ENCODE data around the gene PRKAG2.
A peak's percentile ranks its signal among the peaks of the same experiment; 100 is the strongest.

Gene PRKAG2

DNA sequence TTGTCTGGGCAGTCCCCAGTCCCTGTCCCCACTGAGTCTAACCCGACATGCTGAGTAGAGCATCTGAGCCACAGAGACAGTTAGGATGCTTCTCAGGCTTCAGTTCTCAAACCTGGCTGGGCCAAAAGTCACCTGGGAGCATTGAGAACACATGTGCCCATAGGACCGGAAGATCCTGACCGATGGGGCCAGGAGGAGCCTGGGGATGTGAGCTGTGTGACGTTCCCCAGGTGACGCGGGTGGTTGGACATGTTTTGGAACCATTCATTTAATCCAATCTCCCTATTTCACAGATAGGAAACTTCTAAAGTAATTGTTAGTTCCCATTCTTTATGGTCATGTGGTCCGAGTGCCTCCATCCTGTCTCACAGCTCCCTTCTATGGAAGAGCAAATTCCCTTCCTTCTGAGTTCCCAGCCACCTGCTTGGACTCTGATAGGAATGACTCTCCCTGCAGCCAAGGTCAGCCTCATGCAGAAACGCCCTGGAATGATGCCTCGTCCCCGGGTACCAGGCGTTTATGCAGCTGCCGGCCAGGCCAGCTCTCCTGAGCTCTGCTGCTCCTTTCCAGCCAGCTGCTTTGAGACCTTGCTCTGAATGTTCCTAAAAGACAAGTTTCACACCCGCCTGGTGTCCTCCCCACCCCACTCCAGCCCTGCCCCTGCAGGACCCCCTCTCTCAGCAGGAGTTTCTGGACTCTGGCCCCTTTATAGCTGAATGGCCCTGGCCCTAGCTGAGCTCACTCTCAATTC lies 190.7 kb downstream of the PRKAG2 start:
- no peak for DNase-seq

DNA sequence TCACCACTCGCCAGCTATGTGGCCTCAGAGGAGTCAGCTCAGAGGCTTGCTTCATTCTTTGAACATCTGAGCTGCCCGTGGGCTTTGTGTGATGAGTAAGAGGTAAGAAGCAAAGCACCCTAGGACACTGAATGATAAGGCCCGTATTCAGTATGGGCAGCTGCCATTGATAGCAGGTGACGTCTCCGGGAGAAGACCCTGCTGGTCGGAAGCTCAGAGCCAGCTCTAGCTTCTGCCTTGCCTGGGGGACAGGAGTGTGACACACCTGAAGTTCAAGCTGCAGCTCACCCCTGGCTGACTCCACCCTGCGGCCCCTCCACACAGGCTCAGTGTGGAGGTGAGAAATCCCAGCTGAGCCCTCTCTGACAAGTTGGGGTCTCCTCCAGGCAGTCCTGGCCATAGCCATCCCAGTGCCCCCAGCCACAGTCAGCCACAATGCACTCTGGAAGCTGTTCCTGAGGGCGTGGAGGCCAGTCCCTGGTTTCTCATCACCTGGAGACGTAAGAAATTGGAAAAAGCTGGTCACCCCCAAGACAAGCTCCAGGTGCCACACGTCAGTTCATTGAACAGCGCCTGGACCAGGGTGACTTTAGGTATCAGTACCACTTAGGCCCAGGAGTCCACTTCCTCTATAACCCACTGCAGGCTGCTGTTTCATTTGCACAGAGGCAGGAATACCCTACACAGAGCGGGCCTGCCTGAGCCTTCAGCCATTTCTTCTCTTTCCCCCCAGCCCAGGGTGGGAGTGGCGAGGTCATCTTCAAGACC lies 192.3 kb downstream of the PRKAG2 start:
- DNase-seq, result no peak

DNA sequence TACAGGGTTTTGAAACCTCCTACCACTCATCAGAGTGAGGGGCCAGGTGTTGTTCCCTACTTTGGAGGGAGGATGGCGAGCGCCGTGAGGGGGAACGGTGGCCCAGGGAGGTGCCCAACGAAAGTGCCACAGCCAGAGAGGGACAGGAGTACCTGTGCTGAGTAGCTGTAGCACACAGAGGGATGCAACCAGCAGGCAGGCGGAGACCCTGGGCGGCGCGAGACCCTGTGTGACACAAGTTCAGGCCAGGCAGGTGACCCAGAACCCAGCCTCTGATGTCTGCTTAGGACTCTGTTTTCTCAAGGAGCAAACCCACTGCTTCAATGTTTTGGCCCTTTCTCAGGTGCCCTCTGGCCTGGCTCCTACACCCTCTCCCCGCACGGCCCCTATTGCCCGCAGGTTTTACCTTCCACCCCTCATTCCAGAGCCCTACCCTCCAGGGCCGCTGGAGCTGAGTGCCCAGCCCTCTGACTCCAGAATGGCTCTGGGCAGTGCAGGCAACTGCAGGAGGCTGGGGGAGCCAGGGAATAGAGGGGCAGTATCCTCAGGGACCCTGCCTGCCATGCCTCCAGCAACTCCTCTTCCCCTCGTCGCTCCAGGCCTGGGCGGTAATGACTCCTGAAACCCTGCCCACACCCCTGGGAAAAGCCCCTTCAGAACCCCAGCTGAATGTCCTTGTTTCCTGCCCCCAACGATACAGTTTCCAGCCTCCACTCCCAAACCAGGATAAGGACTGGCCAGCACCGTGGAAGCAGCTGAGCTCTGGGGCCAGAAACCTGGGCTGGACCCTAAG lies 193.1 kb downstream of the PRKAG2 start:
- DNase-seq, result no peak

DNA sequence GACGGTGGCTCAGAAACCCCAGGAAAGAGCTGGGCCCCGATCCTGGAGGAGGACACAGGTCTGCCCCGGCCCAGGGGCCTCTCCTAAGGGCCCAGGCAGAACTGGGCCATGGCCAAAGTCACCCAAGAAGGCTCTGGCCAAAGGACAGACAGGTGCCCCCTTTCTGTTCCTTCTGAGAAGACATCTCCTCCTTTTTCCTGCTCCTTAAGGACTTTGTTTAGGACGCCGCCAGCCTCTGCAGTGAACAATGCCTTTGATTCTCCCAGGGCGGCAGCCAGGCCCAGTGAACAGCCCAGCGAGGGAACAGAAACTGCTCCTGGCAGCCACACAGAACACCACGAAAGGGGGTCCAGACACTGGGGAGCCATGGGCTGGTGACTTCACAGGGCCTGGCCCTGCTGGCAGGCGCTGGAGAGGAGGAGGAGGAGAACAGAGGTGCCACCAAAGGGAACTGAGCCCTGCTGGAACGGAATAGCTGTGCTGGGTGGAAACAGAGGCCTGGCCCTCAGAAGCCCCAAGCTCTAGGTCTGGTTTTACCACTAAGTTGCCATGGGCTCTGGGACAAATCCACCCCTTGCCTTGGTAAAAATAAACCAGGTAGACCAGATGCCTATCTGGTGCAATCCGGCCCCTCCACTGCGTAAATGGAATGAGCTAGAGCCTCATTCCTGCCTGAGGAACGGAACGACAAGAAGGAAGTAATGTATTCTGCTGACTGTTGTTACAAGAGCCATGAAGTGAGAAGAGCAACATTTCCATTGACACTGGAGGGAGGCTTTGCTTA lies 193.9 kb downstream of the PRKAG2 start:
- no peak for DNase-seq

DNA sequence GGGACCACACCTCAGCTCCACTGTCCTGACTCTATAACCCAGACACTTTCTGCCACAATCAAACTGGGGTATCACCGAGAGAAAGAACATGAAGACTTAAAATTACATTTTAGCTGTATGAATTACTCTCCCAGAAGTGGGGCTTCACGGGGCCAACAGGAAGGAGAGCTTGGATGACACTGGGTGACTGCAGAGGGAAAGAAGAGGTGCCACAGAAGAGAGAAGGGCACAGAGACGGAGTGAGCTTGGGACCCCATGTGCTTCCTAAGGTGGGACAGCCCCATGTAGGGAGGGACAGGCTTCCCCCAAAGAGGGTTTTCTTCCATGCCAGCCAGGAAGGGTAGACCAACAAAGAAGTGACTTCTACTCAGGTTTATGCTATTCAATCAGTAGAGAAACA lies 195.2 kb downstream of the PRKAG2 start:
- no peak for DNase-seq

DNA sequence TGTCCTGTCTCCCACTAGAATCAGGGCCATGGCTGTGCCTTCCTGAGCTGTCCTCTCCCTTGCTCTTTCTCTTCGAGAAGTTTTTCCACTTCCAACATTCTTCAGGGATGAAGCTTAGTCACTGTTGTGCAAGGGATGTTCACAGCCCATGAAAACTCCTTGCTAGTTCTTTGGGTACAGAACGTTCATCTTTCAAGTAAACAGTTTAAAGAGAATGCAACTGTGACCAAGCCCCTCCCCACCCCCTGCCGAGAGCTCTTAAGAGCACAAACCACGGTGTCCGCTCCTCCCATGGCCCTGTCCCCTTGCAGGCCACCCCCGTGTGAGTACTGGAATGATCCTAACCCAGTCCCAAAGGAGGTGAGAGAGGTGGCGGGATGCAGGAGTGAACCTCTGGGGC lies 196.1 kb downstream of the PRKAG2 start:
- no peak for DNase-seq

DNA sequence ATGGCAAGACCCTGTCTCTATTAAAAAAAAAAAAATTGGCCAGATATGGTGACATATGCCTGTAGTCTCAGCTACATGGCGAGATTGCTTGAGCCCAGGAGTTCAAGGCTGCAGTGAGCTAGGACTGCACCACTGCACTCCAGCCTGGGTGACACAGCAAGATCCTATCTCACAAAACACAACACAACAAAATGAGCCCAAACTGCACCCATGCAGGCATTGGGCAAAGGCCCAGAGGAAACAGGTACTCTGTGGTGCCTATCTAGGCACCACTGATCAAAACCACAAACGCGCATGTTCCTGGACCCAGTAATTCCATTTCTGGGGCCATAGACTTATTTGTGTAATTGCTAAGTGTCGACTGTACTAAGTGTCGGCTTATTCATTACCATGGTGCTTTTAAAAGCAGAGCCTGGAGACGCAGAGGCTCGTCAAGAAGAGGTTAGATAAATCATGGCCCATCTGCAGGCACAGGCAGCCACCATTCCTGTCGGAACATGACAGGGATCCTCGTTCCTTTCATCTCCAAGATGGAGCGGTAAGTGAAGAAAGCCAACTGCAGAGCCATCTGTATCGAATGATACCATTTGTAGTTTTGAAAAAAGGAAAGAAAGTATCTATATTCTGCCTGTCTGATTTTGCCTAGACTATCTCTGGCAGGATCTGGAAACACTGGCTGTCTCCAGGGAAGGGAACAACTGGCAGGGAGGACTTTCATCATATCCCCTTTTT lies 196.9 kb downstream of the PRKAG2 start:
- no peak for DNase-seq

DNA sequence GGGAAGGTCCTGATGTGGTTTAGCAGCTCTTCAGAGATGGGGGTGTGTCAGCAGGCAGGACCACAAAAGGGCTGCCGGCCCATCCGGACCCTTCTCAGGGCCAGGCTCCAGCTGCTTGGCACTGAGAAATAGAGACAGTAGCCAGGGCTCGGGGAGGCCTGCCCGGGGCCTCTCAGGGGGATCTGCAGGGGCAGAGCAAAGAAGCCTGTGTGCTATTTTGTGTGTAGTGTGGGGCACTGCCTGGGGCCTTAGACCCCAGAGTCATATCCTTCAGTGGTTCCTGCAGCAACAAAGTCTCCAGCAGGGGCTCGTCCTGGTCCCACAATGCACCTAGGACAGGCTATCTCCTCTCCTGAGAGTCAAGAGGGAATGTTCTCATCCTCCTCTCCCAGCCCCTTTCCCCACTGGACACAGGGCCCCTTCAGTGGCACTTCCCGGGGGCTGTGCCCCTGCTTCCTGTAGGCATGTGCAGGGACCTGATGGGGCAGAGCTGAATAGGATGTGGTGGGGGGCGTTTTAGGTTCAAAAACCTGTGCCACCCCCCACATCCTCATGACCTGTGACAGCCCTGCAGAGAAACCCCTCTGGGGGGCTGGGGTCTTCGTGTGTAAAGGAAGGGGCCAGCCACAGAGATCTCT lies 197.7 kb downstream of the PRKAG2 start:
- DNase-seq, result no peak

DNA sequence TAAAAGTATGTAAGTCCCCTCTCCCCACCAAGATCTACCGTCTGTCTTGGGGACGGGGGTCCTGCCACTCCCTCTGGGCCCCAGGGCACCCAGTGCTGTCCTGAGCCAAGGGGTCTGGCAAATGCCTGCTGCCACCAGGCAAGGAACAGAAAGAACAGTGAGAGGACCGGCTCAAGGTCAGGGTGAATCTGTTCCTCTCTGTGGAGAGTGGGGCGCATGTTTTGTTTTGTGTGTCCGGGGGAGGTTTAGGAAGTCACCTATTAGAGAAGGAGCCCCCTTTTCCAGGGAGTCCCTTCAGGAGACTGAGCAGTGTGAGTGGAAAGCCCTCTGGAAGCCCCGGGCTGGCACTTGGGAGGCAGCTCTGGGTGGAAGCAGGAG lies 198.7 kb downstream of the PRKAG2 start:
- DNase-seq, result no peak

DNA sequence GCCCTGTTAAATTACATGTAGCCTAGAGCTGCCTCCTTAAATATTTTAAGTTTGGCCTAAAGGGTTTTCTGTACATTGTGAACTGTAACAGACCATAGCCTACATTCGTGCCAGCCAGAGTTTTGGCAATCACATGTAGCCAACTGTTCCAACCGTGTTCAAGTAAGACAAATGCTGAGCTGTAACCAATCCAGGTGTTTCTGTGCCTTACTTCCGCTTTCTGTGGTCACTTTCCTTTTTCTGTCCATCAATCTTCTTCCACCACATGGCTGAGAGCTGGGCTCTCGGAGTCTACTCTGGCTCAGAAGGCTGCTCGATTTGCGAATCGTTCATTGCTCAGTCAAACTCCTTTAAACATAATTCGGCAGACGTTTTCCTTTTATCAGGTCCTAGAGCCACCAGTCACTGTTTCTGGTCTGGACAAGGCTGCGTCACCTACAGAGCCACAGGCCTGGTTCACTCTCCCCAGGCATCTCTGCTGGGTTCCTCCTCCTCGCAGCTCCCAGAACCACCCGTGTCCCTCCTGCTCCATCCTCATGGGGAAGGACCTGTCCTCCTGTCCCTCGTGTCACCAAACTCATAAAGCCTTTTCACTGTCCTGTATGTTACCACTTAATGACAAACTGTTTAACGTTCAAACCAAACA lies 199.2 kb downstream of the PRKAG2 start:
- DNase-seq, result no peak

DNA sequence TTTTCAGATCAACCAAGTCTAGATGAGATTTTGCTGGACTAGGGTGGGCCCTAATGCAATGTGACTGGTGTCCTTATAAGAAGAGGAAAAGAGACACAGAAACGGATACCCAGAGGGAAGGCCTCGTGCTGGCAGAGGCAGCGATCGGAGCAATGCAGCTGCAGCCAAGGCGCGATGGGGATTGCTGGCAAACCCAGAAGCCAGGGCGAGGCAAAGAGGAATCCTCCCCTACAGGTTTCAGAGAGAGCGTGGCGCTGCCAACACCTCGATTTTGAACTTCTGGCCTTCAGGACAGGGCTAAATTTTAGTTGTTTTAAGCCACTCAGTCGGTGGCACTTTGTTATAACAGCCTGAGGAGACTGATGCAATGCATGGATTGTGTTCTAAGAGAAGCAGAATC lies 200.2 kb downstream of the PRKAG2 start:
- no peak for DNase-seq

DNA sequence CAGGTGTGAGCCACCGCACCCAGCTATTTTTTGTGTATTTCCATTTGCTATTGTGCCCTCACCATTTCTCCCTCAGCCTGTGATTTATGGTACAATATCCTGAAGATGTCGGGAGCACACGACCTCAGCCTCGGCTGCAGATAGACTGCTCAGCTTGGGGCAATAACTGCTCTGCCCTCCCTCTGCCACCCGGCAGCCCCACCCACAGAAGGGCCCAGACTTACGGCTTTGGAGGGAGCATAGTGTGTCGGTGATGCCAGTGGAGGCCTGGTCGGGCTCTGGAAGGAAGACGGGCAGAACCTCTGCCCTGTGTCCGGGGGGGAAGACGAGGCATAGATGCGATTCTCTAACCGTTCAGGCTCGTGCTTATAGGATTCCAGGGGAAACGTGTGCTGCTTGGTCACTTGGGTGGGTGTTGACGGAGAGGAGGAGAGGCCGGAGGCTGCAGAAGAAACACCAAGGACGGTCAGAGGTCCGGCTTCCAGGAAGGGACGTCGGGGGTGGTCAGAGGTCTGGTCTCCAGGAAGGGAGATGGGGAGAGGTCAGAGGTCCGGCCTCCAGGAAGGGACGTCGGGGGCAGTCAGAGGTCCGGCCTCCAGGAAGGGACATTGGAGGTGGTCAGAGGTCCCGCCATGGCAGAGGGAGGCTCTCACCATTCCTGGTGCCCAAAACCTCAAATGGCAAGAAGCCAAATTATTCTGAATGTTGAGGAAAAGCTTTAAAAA lies 201.6 kb downstream of the PRKAG2 start:
- DNase-seq, result no peak

DNA sequence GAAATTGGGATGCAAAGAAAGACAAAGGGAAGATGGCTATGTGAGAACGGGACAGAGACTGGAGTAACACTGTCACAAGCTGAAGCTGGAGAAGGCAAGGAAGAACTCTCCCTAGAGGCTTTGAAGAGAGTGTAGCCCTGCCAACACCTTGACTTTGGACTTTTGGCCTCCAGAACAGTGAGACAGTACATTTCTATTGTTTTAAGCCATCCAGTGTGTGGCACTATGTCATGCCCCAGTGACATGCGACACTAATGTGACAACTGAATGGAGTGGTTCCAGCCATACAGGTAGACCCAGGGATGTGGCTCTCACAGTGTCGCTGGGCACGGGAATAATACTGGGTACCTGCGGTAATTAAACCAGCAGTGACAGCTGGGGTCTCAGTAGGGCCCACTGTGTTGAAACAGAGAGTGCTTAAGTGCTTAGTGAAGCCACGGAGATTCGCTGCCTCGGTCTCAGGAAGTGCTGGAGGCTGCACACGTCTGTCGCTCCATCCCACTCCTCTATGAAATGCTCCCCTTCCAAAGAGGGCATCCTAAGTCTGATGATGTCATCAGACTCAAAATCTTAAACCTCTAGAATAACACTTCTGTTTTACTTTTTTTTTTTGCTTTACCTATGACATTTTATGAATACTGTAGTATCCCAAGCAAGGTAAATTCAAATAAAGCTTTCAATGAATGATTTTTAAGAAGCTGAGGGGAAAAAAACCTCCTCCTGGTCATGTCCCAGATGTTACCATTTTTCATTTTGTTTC lies 202.6 kb downstream of the PRKAG2 start:
- no peak for DNase-seq

DNA sequence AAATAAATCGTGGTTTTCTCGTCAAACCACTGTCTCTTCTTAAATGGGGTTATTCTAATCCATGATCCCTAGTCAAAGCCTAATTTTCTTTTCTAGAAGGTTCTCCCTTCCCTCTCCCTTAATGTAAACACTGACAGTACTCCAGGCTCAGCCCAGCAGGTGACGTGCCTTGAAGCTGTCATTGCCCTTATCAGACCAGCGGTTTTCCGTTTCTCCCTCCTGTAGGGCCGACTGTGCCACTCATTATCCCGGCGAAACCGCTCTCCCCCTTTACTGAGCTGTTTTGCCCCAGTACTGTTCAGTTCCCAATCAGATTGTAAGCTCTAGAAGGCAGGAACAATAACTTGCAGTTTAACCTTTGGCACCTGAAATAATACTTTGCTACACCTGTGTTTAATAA lies 203.7 kb downstream of the PRKAG2 start:
- no peak for DNase-seq

DNA sequence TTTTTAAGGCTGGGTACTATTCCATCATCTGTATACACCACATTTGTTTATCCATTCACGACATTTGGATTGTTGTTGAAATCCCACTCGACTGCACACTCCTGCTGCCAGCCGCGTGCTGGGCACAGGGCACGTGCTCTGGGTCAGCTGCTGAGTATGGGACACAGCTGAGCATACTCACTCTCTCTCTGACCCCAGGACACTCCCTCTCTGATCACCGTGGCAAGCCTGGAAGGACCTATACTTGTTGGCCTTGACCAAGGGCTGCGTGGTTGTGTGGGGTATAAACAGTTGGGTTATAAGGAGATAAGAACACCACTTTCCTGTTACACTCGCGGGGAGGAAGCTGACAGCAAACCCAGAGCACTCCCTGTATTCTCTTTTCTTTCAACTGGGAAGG lies 204.2 kb downstream of the PRKAG2 start:
- no peak for DNase-seq

DNA sequence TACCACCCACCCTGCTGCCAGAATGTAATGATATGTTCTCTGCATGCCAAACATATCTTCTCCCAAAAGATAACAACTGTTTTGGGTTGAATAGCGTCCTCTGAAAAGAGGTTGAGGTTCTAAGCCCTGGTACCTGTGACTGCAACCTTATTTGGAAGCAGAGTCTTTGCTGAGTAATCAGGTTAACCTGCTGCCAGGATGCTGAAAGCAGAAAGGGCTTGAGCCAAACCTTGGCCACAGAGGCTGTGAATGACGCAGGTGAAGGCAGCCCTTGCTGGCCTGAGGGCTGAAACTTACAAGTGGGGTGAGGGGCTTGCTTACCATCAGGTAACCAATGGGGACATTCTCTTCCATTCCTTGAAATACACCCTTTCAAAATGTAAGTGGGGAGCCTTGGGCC lies 205.4 kb downstream of the PRKAG2 start:
- no peak for DNase-seq

DNA sequence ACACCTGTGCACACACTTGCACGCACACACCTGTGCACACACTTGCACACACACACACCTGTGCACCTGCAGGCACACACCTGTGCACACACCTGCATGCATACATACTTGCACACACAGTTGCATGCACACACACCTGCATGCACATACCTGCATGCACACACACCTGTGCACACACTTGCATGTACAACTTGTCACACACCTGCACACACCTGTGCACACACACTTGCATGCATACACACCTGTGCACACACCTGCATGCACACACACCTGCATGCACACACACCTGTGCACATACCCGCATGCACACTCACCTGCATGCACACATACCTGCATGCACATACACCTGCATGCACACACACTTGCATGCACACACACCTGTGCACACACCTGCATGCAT lies 207.2 kb downstream of the PRKAG2 start:
- peak; percentile 13 for DNase-seq

DNA sequence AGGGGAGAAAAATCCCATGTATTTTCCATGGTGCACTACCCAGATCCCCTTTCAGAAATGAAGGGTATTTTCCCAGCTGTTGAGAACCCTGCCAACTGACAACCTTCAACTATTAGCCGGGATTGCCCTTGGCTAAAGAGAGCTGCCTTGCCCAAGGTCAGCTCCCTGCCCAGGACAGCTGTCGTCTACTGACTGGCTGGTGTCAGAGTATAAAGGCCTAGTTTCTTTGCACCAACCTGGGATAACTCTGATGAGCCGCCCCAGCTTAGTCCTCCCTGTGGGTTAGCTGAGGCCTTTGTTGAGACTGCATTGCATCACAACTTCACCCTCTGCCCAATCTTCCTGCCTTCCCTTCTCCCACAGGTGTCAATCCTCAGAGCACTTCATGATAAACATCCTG lies 210.0 kb downstream of the PRKAG2 start:
- no peak for DNase-seq

DNA sequence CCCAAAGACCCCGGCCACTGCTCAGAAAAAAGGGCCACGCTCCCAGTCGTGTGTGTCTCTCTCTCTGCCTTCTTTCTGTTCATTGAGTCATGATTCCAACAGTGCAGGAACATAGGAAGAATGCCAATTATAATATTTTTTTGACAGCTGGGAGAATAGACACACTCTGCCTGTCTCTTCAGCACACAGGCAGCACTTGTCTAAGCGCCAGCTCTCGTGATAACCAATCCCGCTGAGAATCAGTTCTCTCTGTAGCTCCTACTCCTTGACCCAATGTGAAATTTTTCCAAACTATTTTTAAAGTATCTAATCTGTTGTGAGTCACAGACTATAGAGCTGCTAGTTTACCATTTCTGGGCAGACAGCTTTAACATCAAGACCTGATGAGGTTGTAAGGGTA lies 211.5 kb downstream of the PRKAG2 start:
- DNase-seq, result no peak

DNA sequence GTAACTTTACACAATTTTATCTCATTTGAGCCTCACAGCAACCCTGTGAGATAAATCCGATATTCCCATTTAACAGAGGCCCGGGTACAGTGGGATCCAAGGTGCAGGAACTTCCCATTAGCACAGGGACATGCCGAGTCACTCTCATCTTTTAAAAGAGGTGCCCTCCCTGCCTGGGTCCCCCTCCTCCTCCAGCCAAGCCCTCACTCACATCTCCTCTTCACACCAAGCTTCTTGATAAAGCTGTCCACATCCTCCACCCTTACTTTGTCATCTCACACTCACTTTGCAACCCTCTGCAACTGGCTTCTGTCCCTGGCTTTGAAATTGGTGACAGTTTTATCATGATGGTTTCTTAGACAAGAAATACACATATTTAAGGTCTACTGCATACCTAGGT lies 212.6 kb downstream of the PRKAG2 start:
- DNase-seq, result no peak

All from right forelimb (tissue), 1 donor.